ENCODE data around the gene KLHDC4. TPM values are rescaled to one million over a fixed set of nuclear protein-coding genes. Genes with fewer than 3 reads are reported as not detected.

KLHDC4 gene
- total and polyA plus RNA-seq, 10 of the 15 experiments (the other 5 are each of a cell fraction or from before 2014, with no cell fraction given), result 0.80 to 62.1 (median 32.8) TPM

DNA sequence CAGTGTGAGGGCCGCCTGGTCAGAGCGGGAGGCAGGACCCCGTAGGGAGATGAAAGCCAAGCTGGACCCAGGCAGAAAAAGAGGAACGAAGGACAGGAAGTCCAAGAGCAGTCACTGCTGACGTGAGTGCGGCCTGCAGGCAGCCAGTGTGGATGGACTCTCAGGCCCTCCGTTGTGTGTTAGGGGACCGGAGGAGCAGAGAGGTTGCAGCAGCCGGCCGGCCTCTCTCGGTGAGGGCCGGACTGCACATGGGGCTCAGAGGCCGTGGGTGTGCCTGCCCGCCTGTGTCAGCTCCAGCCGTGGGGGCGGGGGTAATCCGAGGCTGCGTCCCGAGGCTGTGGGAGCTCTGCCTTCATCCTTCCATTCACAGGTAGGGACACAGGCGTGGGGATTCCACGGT lies 96.1 kb downstream of the KLHDC4 start:
- no peak for ATAC-seq
- Histone ChIP-seq H3K4me2 (ENCODE audit: control insufficient read depth, insufficient read depth) (no peak overlapping the region), H3K27me3 (replicated peaks in 1 of 2; ENCODE audit: control insufficient read depth in 2 of 2, insufficient read depth in 2 of 2, low read length in 1 of 2) (peaks cover 0 to 2% of the 10 kb centered on the region in 2 experiments; a peak in 2 of 4 replicates), H3K9me3 (replicated peaks; ENCODE audit: control insufficient read depth, insufficient read depth, low read length) (no peaks in the 10 kb centered on the region), H3K79me2 (ENCODE audit: control insufficient read depth, insufficient read depth, low read length) (no peaks in the 10 kb centered on the region), H3K4me3 (no peak overlapping the region), H2AFZ (ENCODE audit: control insufficient read depth, low read depth, low read length) (no peak overlapping the region), H3K36me3 (ENCODE audit: control insufficient read depth in 2 of 2, insufficient read depth in 2 of 2, low read length in 1 of 2) (no peaks in the 10 kb centered on the region), H4K20me1 (ENCODE audit: control insufficient read depth, insufficient read depth) (no peaks in the 10 kb centered on the region), H3K27ac (ENCODE audit: control insufficient read depth, insufficient read depth) (no peak overlapping the region), H3K9ac (ENCODE audit: control insufficient read depth, insufficient read depth, low read length) (no peak overlapping the region), H3K4me1 (ENCODE audit: control insufficient read depth, insufficient read depth, low read length) (no peaks in the 10 kb centered on the region)
- TF ChIP-seq ZNF207 (IDR thresholded peaks at IDR 0.05; ENCODE audit: borderline replicate concordance) (no peak), FOXK2 (IDR thresholded peaks at IDR 0.05) (no peak), MEF2A (IDR thresholded peaks at IDR 0.05; ENCODE audit: insufficient read depth, low read depth, low read length) (no peak), MXI1 (IDR thresholded peaks at IDR 0.05; ENCODE audit: low read depth, low read length) (no peak), CREB1 (IDR thresholded peaks at IDR 0.05; ENCODE audit: low read depth) (no peak), TAF1 (IDR thresholded peaks at IDR 0.05; ENCODE audit: borderline replicate concordance, low read depth, low read length) (no peak), ZNF622 (IDR thresholded peaks at IDR 0.05) (no peak), SUPT20H (IDR thresholded peaks at IDR 0.05; ENCODE audit: borderline replicate concordance, control insufficient read depth, low read depth, low read length) (no peak), SMARCA5 (IDR thresholded peaks at IDR 0.05) (no peak), BCL11A (IDR thresholded peaks at IDR 0.05; ENCODE audit: low read depth, low read length) (no peak), MEF2B (IDR thresholded peaks at IDR 0.05; ENCODE audit: partially characterized antibody, poor library complexity, severe bottlenecking) (no peak), JUND (IDR thresholded peaks at IDR 0.05; ENCODE audit: low read depth, low read length) (no peak), POLR2AphosphoS5 (IDR thresholded peaks at IDR 0.05; ENCODE audit: low read length) (no peak), CREM (IDR thresholded peaks at IDR 0.05; ENCODE audit: low read depth) (no peak), CHD4 (IDR thresholded peaks at IDR 0.05) (no peak), RFX5 (IDR thresholded peaks at IDR 0.05; ENCODE audit: low read depth, low read length) (no peak), IRF4 (IDR thresholded peaks at IDR 0.05; ENCODE audit: low read depth, low read length) (no peak)
- TF ChIP-seq, protein P1, sequence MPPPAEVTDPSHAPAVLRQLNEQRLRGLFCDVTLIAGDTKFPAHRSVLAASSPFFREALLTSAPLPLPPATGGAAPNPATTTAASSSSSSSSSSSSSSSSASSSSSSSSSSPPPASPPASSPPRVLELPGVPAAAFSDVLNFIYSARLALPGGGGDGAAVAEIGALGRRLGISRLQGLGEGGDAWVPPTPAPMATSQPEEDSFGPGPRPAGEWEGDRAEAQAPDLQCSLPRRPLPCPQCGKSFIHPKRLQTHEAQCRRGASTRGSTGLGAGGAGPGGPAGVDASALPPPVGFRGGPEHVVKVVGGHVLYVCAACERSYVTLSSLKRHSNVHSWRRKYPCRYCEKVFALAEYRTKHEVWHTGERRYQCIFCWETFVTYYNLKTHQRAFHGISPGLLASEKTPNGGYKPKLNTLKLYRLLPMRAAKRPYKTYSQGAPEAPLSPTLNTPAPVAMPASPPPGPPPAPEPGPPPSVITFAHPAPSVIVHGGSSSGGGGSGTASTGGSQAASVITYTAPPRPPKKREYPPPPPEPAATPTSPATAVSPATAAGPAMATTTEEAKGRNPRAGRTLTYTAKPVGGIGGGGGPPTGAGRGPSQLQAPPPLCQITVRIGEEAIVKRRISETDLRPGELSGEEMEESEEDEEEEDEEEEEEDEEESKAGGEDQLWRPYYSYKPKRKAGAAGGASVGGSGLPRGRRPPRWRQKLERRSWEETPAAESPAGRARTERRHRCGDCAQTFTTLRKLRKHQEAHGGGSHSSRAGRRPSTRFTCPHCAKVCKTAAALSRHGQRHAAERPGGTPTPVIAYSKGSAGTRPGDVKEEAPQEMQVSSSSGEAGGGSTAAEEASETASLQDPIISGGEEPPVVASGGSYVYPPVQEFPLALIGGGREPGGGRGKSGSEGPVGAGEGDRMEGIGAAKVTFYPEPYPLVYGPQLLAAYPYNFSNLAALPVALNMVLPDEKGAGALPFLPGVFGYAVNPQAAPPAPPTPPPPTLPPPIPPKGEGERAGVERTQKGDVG (CRISPR knock-in tag; IDR thresholded peaks at IDR 0.05), result no peak
- ChIA-PET CTCF (no interaction called here), POLR2A (no interaction called here), SMC1A (ENCODE audit: uncharacterized antibody, unreplicated experiment) (no interaction called here), RAD21 (ENCODE audit: unreplicated experiment) (no interaction called here)
- no peak for DNase-seq (ENCODE audit: low read depth, low spot score)
- FAIRE-seq, result no peak
- 33% methylated on average over 21 of the region's 21 CpGs for WGBS (ENCODE audit: insufficient coverage, insufficient replicate concordance, low lambda C conversion rate, missing lambda C conversion rate)
- in situ Hi-C loops (cut with MboI) (no loop called here), intact Hi-C loops (cut with micrococcal nuclease; ENCODE audit: unreplicated experiment) (no loop called here)
- BruUV-seq (replicated peaks), result no TSS peak

Measured in GM12878 (cell line).